ENCODE data around the gene ELAVL2.

The ELAVL2 gene

DNA sequence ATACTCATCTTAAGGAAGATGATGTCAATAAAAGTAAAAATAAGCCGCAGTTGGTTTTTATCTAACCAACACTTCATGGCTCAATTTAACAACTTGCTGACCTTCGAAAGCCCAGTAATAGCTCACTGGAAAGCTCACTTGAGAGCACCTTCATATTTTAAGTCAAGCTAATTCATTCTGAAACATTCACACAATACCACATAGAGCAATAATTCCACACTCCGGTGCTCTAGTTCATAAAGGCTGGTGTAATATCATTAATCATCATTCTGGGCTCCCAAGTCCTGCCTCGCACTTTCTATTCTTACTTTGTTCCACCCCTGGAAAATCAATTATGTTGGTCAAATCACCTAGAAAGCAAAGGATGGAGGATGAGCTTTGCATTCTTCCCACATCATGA lies 74.4 kb downstream of the ELAVL2 start:
- Histone ChIP-seq H4K20me1 (ENCODE audit: insufficient read depth, low read length) (no peaks in the 10 kb centered on the region), H3K4me2 (ENCODE audit: low read length) (no peak overlapping the region), H3K9me3 (ENCODE audit: low read length) (no peaks in the 10 kb centered on the region), H3F3A (ENCODE audit: insufficient read depth, low read length) (no peaks in the 10 kb centered on the region), H3K4me1 (ENCODE audit: insufficient read depth, low read length, severe bottlenecking) (no peaks in the 10 kb centered on the region), H3K36me3 (ENCODE audit: insufficient read depth, low read length) (no peaks in the 10 kb centered on the region), H3K9me2 (ENCODE audit: low read depth, low read length) (no peaks in the 10 kb centered on the region), H3K9ac (ENCODE audit: low read length) (no peak overlapping the region), H3K79me2 (ENCODE audit: insufficient read depth, low read length) (no peaks in the 10 kb centered on the region), H2AFZ (ENCODE audit: low read length) (no peak overlapping the region), H3K27me3 (ENCODE audit: insufficient read depth, low read length) (no peaks in the 10 kb centered on the region), H3K4me3 (ENCODE audit: low read depth, low read length, poor library complexity, severe bottlenecking) (no peak overlapping the region), H3K27ac (ENCODE audit: low read depth, low read length, poor library complexity, severe bottlenecking) (no peak overlapping the region)
- TF ChIP-seq, protein P1, sequence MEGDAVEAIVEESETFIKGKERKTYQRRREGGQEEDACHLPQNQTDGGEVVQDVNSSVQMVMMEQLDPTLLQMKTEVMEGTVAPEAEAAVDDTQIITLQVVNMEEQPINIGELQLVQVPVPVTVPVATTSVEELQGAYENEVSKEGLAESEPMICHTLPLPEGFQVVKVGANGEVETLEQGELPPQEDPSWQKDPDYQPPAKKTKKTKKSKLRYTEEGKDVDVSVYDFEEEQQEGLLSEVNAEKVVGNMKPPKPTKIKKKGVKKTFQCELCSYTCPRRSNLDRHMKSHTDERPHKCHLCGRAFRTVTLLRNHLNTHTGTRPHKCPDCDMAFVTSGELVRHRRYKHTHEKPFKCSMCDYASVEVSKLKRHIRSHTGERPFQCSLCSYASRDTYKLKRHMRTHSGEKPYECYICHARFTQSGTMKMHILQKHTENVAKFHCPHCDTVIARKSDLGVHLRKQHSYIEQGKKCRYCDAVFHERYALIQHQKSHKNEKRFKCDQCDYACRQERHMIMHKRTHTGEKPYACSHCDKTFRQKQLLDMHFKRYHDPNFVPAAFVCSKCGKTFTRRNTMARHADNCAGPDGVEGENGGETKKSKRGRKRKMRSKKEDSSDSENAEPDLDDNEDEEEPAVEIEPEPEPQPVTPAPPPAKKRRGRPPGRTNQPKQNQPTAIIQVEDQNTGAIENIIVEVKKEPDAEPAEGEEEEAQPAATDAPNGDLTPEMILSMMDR (IDR thresholded peaks at IDR 0.05; ENCODE audit: low read length): no peak
- no peak for TF ChIP-seq EZH2 (IDR thresholded peaks at IDR 0.05; ENCODE audit: borderline replicate concordance, low read length)

GRCh38 chr9:23750808-23751207 lies 75.2 kb downstream of the ELAVL2 start:
- H2AFZ ChIP-seq (ENCODE audit: low read length): no peak overlapping the region
- no peaks in the 10 kb centered on the region for H4K20me1 ChIP-seq (ENCODE audit: insufficient read depth, low read length)
- no peak overlapping the region for H3K4me2 ChIP-seq (ENCODE audit: low read length)
- H3K27me3 ChIP-seq (ENCODE audit: insufficient read depth, low read length): no peaks in the 10 kb centered on the region
- no peaks in the 10 kb centered on the region for H3K36me3 ChIP-seq (ENCODE audit: insufficient read depth, low read length)
- no peaks in the 10 kb centered on the region for H3F3A ChIP-seq (ENCODE audit: insufficient read depth, low read length)
- no peaks in the 10 kb centered on the region for H3K9me3 ChIP-seq (ENCODE audit: low read length)
- H3K4me3 ChIP-seq (ENCODE audit: low read depth, low read length, poor library complexity, severe bottlenecking): no peak overlapping the region
- no peaks in the 10 kb centered on the region for H3K4me1 ChIP-seq (ENCODE audit: insufficient read depth, low read length, severe bottlenecking)
- H3K9me2 ChIP-seq (ENCODE audit: low read depth, low read length): no peaks in the 10 kb centered on the region
- H3K9ac ChIP-seq (ENCODE audit: low read length): no peak overlapping the region
- TF ChIP-seq, protein P1 (IDR thresholded peaks at IDR 0.05; ENCODE audit: low read length): no peak
- TF ChIP-seq EZH2 (IDR thresholded peaks at IDR 0.05; ENCODE audit: borderline replicate concordance, low read length): no peak
- no peaks in the 10 kb centered on the region for H3K79me2 ChIP-seq (ENCODE audit: insufficient read depth, low read length)
- no peak overlapping the region for H3K27ac ChIP-seq (ENCODE audit: low read depth, low read length, poor library complexity, severe bottlenecking)

GRCh38 chr9:23747088-23748075 lies 78.7 kb downstream of the ELAVL2 start:
- H3K4me1 ChIP-seq (ENCODE audit: insufficient read depth, low read length, severe bottlenecking): no peaks in the 10 kb centered on the region
- no peak overlapping the region for H3K4me2 ChIP-seq (ENCODE audit: low read length)
- H4K20me1 ChIP-seq (ENCODE audit: insufficient read depth, low read length): no peaks in the 10 kb centered on the region
- H3K9ac ChIP-seq (ENCODE audit: low read length): no peak overlapping the region
- no peaks in the 10 kb centered on the region for H3K79me2 ChIP-seq (ENCODE audit: insufficient read depth, low read length)
- H2AFZ ChIP-seq (ENCODE audit: low read length): no peak overlapping the region
- no peaks in the 10 kb centered on the region for H3F3A ChIP-seq (ENCODE audit: insufficient read depth, low read length)
- no peak overlapping the region for H3K4me3 ChIP-seq (ENCODE audit: low read depth, low read length, poor library complexity, severe bottlenecking)
- H3K9me2 ChIP-seq (ENCODE audit: low read depth, low read length): no peaks in the 10 kb centered on the region
- H3K36me3 ChIP-seq (ENCODE audit: insufficient read depth, low read length): no peaks in the 10 kb centered on the region
- no peaks in the 10 kb centered on the region for H3K9me3 ChIP-seq (ENCODE audit: low read length)
- TF ChIP-seq, protein P1 (IDR thresholded peaks at IDR 0.05; ENCODE audit: low read length): no peak
- no peak for TF ChIP-seq EZH2 (IDR thresholded peaks at IDR 0.05; ENCODE audit: borderline replicate concordance, low read length)
- no peaks in the 10 kb centered on the region for H3K27me3 ChIP-seq (ENCODE audit: insufficient read depth, low read length)
- no peak overlapping the region for H3K27ac ChIP-seq (ENCODE audit: low read depth, low read length, poor library complexity, severe bottlenecking)
